ENCODE data around the gene CASTOR2.
"Not testable (repeated sequence)": the region's sequence is repeated elsewhere in the genome, so short reads cannot be mapped to it uniquely, and the experiment has no call there.

The CASTOR2 gene

GRCh38 chr7:75055830-75056772, 91.6 kb downstream of the CASTOR2 start:
- no peak for DNase-seq

- DNase-seq = no peak
Measured at GRCh38 chr7:75058406-75058805, 93.9 kb downstream of the CASTOR2 start.

- DNase-seq = no peak
Measured at GRCh38 chr7:75064291-75064690, 99.8 kb downstream of the CASTOR2 start.

GRCh38 chr7:75064801-75065200, 100.3 kb downstream of the CASTOR2 start:
- DNase-seq = no peak

- no peak for DNase-seq
Measured at GRCh38 chr7:75066521-75066920, 102.0 kb downstream of the CASTOR2 start.

- no peak for DNase-seq
Measured at GRCh38 chr7:75072981-75073283, 108.4 kb downstream of the CASTOR2 start.

GRCh38 chr7:75074262-75074641, 109.7 kb downstream of the CASTOR2 start:
- not testable (repeated sequence) for DNase-seq

All from CD4-positive, alpha-beta T cell treated with Interleukin-15 for 1 hour (primary cell).